ENCODE results near the gene NEAT1. TPM values are rescaled to one million over a fixed set of nuclear protein-coding genes. Genes with fewer than 3 reads are reported as not detected.

The NEAT1 gene
- total and polyA plus RNA-seq, 9 of the 15 experiments (the other 6 are each of a cell fraction or from before 2014, with no cell fraction given) = 20.1 to 389 (median 62.8) TPM

DNA sequence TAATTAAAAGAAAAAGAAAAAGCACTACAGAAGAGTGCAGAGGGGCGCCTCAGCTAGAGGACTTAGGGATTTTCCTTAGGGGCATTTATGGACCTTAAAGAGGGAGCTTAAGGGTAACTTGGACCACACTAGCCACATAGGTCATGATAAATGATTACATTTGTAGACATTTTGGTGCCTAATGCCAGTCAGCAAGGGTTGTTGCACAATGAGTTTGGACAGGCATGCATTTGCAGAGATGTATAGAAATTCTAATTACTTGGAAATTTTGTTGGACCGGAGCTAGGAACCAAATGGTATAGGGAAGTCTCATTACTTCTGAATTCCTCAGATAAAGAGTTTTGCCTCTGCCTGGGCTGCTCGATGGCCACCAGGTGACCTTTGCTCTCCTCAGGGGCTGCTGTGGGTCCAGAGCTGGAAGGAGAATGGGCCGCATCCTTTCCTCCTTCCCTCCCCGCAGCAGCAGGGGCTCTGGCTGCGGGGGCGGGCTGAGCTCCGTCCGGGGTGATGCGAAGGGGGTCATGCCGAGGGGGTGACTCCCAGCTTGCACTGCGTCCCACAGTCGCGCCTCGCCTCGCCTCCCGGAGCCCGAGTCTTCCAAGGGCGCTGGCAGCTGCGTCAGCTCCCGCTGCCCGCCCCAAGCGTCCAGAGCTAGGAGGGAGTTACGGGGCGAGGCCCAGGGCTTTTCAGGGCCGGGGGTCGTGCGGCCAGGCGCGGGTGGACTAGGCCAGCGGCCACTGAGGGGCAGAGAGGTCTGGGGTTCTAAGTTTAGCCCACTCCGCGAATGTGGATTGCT is 56.0 kb downstream of the NEAT1 start (continued):
- TF ChIP-seq TCF3 (CRISPR knock-in tag; IDR thresholded peaks at IDR 0.05) = peak; percentile 43
- peak; percentile 66; the same call in 1 of the 2 replicates for TF ChIP-seq ZNF76 (CRISPR knock-in tag; IDR thresholded peaks at IDR 0.05; ENCODE audit: borderline replicate concordance)
- peak; percentile 63 to 71 for TF ChIP-seq NRF1 (conservative IDR thresholded peaks at IDR 0.05 in 1 of 2, IDR thresholded peaks at IDR 0.05 in 1 of 2)
- no peak for TF ChIP-seq ZNF174 (CRISPR knock-in tag; IDR thresholded peaks at IDR 0.05)
- TF ChIP-seq ZNF175 (CRISPR knock-in tag; IDR thresholded peaks at IDR 0.05; ENCODE audit: low read depth) = peak; percentile 62; the same call in 1 of the 2 replicates
- TF ChIP-seq TCF7 (IDR thresholded peaks at IDR 0.05; ENCODE audit: borderline replicate concordance) = no peak
- no peak for TF ChIP-seq MCM3 (IDR thresholded peaks at IDR 0.05)
- TF ChIP-seq, protein P1, sequence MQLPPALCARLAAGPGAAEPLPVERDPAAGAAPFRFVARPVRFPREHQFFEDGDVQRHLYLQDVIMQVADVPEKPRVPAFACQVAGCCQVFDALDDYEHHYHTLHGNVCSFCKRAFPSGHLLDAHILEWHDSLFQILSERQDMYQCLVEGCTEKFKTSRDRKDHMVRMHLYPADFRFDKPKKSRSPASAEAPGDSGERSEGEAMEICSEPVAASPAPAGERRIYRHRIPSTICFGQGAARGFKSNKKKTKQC (CRISPR knock-in tag; IDR thresholded peaks at IDR 0.05) = 0 out of 2 replicates have a peak, but pooled peaks have one; percentile 28
- no peak for TF ChIP-seq BRCA1 (IDR thresholded peaks at IDR 0.05)
- TF ChIP-seq BRCA1 (CRISPR knock-in tag; IDR thresholded peaks at IDR 0.05) = no peak
- no peak for TF ChIP-seq U2AF1 (optimal IDR thresholded peaks at IDR 0.05; ENCODE audit: low read depth, low read length)
- TF ChIP-seq CBFA2T3 (IDR thresholded peaks at IDR 0.05) = peak; percentile 66
- no peak for TF ChIP-seq HNRNPH1 (optimal IDR thresholded peaks at IDR 0.05; ENCODE audit: low read depth, low read length)
- TF ChIP-seq RNF2 (IDR thresholded peaks at IDR 0.05) = peak; percentile 74
- TF ChIP-seq, protein P2, sequence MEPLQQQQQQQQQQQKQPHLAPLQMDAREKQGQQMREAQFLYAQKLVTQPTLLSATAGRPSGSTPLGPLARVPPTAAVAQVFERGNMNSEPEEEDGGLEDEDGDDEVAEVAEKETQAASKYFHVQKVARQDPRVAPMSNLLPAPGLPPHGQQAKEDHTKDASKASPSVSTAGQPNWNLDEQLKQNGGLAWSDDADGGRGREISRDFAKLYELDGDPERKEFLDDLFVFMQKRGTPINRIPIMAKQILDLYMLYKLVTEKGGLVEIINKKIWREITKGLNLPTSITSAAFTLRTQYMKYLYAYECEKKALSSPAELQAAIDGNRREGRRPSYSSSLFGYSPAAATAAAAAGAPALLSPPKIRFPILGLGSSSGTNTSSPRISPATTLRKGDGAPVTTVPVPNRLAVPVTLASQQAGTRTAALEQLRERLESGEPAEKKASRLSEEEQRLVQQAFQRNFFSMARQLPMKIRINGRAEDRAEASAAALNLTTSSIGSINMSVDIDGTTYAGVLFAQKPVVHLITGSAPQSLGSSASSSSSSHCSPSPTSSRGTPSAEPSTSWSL (CRISPR knock-in tag; IDR thresholded peaks at IDR 0.05; ENCODE audit: borderline replicate concordance) = no peak
- TF ChIP-seq PHB2 (IDR thresholded peaks at IDR 0.05; ENCODE audit: low read depth) = no peak
- no peak; the same call in 1 of the 2 replicates for TF ChIP-seq TCFL5 (CRISPR knock-in tag; conservative IDR thresholded peaks at IDR 0.05)
- TF ChIP-seq KLF13 (tag; IDR thresholded peaks at IDR 0.05; ENCODE audit: borderline replicate concordance, low read depth) = 0 out of 2 replicates have a peak, but pooled peaks have one; percentile 25
- no peak for TF ChIP-seq ATF1 (CRISPR knock-in tag; IDR thresholded peaks at IDR 0.05)
- peak; percentile 67 for TF ChIP-seq ATF1 (tag; IDR thresholded peaks at IDR 0.05)
- TF ChIP-seq ZNF75A (CRISPR knock-in tag; IDR thresholded peaks at IDR 0.05) = no peak
- peak; percentile 74; the same call in 1 of the 2 replicates for TF ChIP-seq CREB1 (IDR thresholded peaks at IDR 0.05)
- TF ChIP-seq CREB1 (CRISPR knock-in tag; IDR thresholded peaks at IDR 0.05) = peak; percentile 60; the same call in 1 of the 2 replicates
- TF ChIP-seq, protein P3, sequence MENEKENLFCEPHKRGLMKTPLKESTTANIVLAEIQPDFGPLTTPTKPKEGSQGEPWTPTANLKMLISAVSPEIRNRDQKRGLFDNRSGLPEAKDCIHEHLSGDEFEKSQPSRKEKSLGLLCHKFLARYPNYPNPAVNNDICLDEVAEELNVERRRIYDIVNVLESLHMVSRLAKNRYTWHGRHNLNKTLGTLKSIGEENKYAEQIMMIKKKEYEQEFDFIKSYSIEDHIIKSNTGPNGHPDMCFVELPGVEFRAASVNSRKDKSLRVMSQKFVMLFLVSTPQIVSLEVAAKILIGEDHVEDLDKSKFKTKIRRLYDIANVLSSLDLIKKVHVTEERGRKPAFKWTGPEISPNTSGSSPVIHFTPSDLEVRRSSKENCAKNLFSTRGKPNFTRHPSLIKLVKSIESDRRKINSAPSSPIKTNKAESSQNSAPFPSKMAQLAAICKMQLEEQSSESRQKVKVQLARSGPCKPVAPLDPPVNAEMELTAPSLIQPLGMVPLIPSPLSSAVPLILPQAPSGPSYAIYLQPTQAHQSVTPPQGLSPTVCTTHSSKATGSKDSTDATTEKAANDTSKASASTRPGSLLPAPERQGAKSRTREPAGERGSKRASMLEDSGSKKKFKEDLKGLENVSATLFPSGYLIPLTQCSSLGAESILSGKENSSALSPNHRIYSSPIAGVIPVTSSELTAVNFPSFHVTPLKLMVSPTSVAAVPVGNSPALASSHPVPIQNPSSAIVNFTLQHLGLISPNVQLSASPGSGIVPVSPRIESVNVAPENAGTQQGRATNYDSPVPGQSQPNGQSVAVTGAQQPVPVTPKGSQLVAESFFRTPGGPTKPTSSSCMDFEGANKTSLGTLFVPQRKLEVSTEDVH (IDR thresholded peaks at IDR 0.05; ENCODE audit: low read depth, partially characterized antibody) = no peak
- TF ChIP-seq, protein P4, sequence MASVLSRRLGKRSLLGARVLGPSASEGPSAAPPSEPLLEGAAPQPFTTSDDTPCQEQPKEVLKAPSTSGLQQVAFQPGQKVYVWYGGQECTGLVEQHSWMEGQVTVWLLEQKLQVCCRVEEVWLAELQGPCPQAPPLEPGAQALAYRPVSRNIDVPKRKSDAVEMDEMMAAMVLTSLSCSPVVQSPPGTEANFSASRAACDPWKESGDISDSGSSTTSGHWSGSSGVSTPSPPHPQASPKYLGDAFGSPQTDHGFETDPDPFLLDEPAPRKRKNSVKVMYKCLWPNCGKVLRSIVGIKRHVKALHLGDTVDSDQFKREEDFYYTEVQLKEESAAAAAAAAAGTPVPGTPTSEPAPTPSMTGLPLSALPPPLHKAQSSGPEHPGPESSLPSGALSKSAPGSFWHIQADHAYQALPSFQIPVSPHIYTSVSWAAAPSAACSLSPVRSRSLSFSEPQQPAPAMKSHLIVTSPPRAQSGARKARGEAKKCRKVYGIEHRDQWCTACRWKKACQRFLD (CRISPR knock-in tag; IDR thresholded peaks at IDR 0.05) = peak; percentile 90

Measured in K562 (cell line).